Measurements from ENCODE around the gene SLC4A5.

The SLC4A5 gene

DNA sequence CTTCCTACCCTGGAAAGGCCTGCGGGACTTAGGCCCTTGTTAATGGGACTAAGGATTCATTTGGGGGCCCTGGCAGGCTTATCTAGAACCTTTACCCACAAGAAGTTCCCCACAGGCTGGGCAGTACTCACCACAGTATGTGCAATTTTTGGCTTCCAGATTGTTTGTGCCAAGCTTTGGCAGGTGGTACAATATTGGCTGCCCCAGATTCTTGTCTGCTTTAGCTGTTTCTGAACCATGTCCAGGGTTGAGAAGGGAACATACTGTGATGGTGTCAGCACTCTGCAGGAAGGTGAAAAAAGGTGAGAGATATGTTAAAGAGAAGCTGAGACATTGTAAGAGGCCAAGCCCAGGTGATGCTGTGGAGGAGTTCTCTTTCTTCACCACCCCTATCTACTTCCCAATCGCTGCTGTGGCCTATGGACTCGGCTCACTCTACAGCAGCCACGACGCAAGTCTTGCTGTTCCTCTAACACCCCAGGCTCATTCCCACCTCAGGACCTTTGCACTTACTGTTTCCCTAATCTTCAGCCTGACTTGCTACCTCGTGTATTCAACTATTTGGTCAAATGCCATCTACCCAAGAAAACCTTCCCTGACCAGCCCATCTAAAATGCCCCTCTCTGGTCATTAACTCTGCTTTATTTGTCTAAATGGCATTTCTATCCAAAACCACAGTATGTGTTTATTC, 9.2 kb downstream of the SLC4A5 start:
- no peak overlapping the region for H3K4me3 ChIP-seq (ENCODE audit: low read length in 2 of 2)
- H2BK12ac ChIP-seq (ENCODE audit: low read length) = no peak overlapping the region
- H3K4me2 ChIP-seq (ENCODE audit: insufficient read depth, low read length, poor library complexity, severe bottlenecking) = no peak overlapping the region
- H3K9ac ChIP-seq (ENCODE audit: low read depth, low read length, poor library complexity) = no peak overlapping the region
- DNase-seq (ENCODE audit: low spot score) = no peak
- no peak overlapping the region for H3K23ac ChIP-seq (ENCODE audit: low read depth, low read length, poor library complexity)
- no peak overlapping the region for H4K8ac ChIP-seq (ENCODE audit: low read depth, low read length)
- no peak overlapping the region for H2BK5ac ChIP-seq (ENCODE audit: low read length)
- H3K4ac ChIP-seq (ENCODE audit: low read length) = no peak overlapping the region
- WGBS, 2 donors (ENCODE audit: extremely low coverage in 2 of 2, insufficient read length in 2 of 2, insufficient replicate concordance in 1 of 2) = no CpG with 5 or more reads among the region's 6 CpGs
- peaks cover 0 to 10% (median 0%) of the 10 kb centered on the region in 3 experiments for H3K27me3 ChIP-seq (ENCODE audit: control insufficient read depth in 3 of 3, insufficient read depth in 3 of 3, low read depth in 1 of 3, low read length in 3 of 3)
- H3K4me1 ChIP-seq (ENCODE audit: control insufficient read depth in 2 of 2, insufficient read depth in 1 of 2, low read depth in 1 of 2, low read length in 2 of 2) = no peaks in the 10 kb centered on the region
- H3K79me1 ChIP-seq (ENCODE audit: low read depth, low read length) = no peaks in the 10 kb centered on the region
- H4K91ac ChIP-seq (ENCODE audit: low read depth, low read length, poor library complexity) = no peak overlapping the region
- H2AFZ ChIP-seq (ENCODE audit: low read length) = no peak overlapping the region
- H3K18ac ChIP-seq (ENCODE audit: low read length) = no peak overlapping the region
- H3K9me3 ChIP-seq (replicated peaks in 1 of 2; ENCODE audit: control insufficient read depth in 2 of 2, insufficient read depth in 1 of 2, low read depth in 1 of 2, low read length in 2 of 2) = no peaks in the 10 kb centered on the region
- H3K36me3 ChIP-seq (replicated peaks in 1 of 2; ENCODE audit: control insufficient read depth in 2 of 2, insufficient read depth in 2 of 2, low read length in 2 of 2) = peaks cover 0 to 2% of the 10 kb centered on the region in 2 donors
- no peak overlapping the region for H3K14ac ChIP-seq (ENCODE audit: low read length)
- no peak overlapping the region for H3K27ac ChIP-seq (replicated peaks; ENCODE audit: low read length)
- no peak overlapping the region for H2BK120ac ChIP-seq (ENCODE audit: low read depth, low read length)
- H2AK5ac ChIP-seq (ENCODE audit: low read depth, low read length) = no peak overlapping the region
- H2BK15ac ChIP-seq (ENCODE audit: low read length) = no peak overlapping the region

DNA sequence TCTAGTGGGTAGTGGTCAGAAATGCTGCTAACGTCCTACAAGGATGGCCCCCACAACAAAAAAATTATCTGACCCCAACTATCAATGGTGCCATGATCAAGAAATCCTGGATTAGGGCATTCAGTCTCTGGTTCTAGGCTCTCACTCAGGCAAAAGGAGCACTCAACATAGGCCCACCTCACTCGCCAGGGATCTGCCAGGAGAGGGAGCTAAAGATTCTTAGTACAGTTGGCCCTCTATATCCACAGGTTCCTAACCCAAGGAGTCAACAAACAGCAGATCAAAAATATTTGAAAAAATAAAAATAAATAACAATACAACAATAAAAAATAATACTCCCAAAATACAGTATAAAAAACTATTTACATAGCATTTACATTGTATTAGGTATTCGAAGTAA, 10.0 kb downstream of the SLC4A5 start:
- Histone ChIP-seq H3K4ac (ENCODE audit: low read length) (no peak overlapping the region), H2BK5ac (ENCODE audit: low read length) (no peak overlapping the region), H2BK15ac (ENCODE audit: low read length) (no peak overlapping the region), H3K4me1 (ENCODE audit: control insufficient read depth in 2 of 2, insufficient read depth in 1 of 2, low read depth in 1 of 2, low read length in 2 of 2) (peaks cover 0 to 2% of the 10 kb centered on the region in 2 donors), H3K9ac (ENCODE audit: low read depth, low read length, poor library complexity) (no peak overlapping the region), H2BK120ac (ENCODE audit: low read depth, low read length) (no peak overlapping the region), H4K91ac (ENCODE audit: low read depth, low read length, poor library complexity) (no peak overlapping the region), H4K8ac (ENCODE audit: low read depth, low read length) (no peak overlapping the region), H3K18ac (ENCODE audit: low read length) (no peak overlapping the region), H2AFZ (ENCODE audit: low read length) (no peak overlapping the region), H3K27ac (replicated peaks; ENCODE audit: low read length) (no peak overlapping the region), H2AK5ac (ENCODE audit: low read depth, low read length) (no peak overlapping the region), H3K27me3 (ENCODE audit: control insufficient read depth in 3 of 3, insufficient read depth in 3 of 3, low read depth in 1 of 3, low read length in 3 of 3) (peaks cover 0 to 10% (median 0%) of the 10 kb centered on the region in 3 experiments), H3K79me1 (ENCODE audit: low read depth, low read length) (no peaks in the 10 kb centered on the region), H3K36me3 (replicated peaks in 1 of 2; ENCODE audit: control insufficient read depth in 2 of 2, insufficient read depth in 2 of 2, low read length in 2 of 2) (peaks cover 0 to 2% of the 10 kb centered on the region in 2 donors), H3K23ac (ENCODE audit: low read depth, low read length, poor library complexity) (no peak overlapping the region), H3K4me2 (ENCODE audit: insufficient read depth, low read length, poor library complexity, severe bottlenecking) (no peak overlapping the region), H2BK12ac (ENCODE audit: low read length) (no peak overlapping the region), H3K9me3 (replicated peaks in 1 of 2; ENCODE audit: control insufficient read depth in 2 of 2, insufficient read depth in 1 of 2, low read depth in 1 of 2, low read length in 2 of 2) (no peaks in the 10 kb centered on the region), H3K14ac (ENCODE audit: low read length) (no peak overlapping the region), H3K4me3 (ENCODE audit: low read length in 2 of 2) (no peak overlapping the region)
- DNase-seq (ENCODE audit: low spot score) = no peak
- WGBS, 2 donors (ENCODE audit: extremely low coverage in 2 of 2, insufficient read length in 2 of 2, insufficient replicate concordance in 1 of 2) = no CpG with 5 or more reads among the region's 3 CpGs

DNA sequence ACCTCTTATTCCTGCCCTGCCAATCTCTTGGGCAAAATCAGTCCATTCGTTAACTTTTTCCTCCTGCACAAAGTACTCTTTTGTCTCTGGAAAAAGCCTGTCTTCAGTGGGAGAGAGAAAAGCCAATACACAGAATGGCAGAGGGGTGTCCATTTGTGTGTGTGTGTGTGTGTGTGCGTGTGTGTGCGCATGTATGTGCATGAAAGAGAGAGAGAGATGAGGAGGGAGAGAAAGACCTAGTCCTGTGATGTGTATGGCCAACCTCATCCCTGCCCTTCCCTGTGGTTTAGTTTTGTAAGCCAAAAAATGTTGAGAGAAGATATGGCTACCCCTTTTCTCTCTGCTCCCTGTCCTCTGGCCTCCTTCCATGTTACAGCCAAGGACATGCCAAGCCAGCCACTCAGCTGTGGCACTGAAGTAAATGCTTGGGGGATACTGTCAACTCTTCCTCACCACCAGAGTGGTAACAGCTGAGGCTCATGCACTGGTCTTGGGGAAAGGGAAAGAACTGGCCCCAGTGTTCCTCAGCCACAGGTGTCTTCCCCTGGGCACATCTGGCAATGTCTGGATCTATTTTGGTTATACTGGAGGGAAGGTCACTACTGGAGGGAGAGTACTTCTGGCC, 10.6 kb downstream of the SLC4A5 start:
- no CpG with 5 or more reads among the region's 3 CpGs for WGBS, 2 donors (ENCODE audit: extremely low coverage in 2 of 2, insufficient read length in 2 of 2, insufficient replicate concordance in 1 of 2)
- H3K18ac ChIP-seq (ENCODE audit: low read length) = no peak overlapping the region
- H3K9me3 ChIP-seq (replicated peaks in 1 of 2; ENCODE audit: control insufficient read depth in 2 of 2, insufficient read depth in 1 of 2, low read depth in 1 of 2, low read length in 2 of 2) = no peaks in the 10 kb centered on the region
- H2BK5ac ChIP-seq (ENCODE audit: low read length) = no peak overlapping the region
- no peak overlapping the region for H3K23ac ChIP-seq (ENCODE audit: low read depth, low read length, poor library complexity)
- peaks cover 0 to 7% (median 0%) of the 10 kb centered on the region in 3 experiments for H3K27me3 ChIP-seq (ENCODE audit: control insufficient read depth in 3 of 3, insufficient read depth in 3 of 3, low read depth in 1 of 3, low read length in 3 of 3)
- no peak overlapping the region for H2AK5ac ChIP-seq (ENCODE audit: low read depth, low read length)
- H3K4me2 ChIP-seq (ENCODE audit: insufficient read depth, low read length, poor library complexity, severe bottlenecking) = no peak overlapping the region
- peaks cover 2 to 5% of the 10 kb centered on the region in 2 donors for H3K4me1 ChIP-seq (ENCODE audit: control insufficient read depth in 2 of 2, insufficient read depth in 1 of 2, low read depth in 1 of 2, low read length in 2 of 2)
- no peak overlapping the region for H3K27ac ChIP-seq (replicated peaks; ENCODE audit: low read length)
- H2BK15ac ChIP-seq (ENCODE audit: low read length) = no peak overlapping the region
- H3K36me3 ChIP-seq (replicated peaks in 1 of 2; ENCODE audit: control insufficient read depth in 2 of 2, insufficient read depth in 2 of 2, low read length in 2 of 2) = peaks cover 0 to 2% of the 10 kb centered on the region in 2 donors
- no peak overlapping the region for H3K4me3 ChIP-seq (ENCODE audit: low read length in 2 of 2)
- no peak overlapping the region for H2BK120ac ChIP-seq (ENCODE audit: low read depth, low read length)
- no peak overlapping the region for H4K8ac ChIP-seq (ENCODE audit: low read depth, low read length)
- H3K14ac ChIP-seq (ENCODE audit: low read length) = no peak overlapping the region
- H3K79me1 ChIP-seq (ENCODE audit: low read depth, low read length) = no peaks in the 10 kb centered on the region
- no peak overlapping the region for H3K9ac ChIP-seq (ENCODE audit: low read depth, low read length, poor library complexity)
- no peak overlapping the region for H3K4ac ChIP-seq (ENCODE audit: low read length)
- no peak overlapping the region for H2BK12ac ChIP-seq (ENCODE audit: low read length)
- no peak overlapping the region for H4K91ac ChIP-seq (ENCODE audit: low read depth, low read length, poor library complexity)
- DNase-seq (ENCODE audit: low spot score) = no peak
- H2AFZ ChIP-seq (ENCODE audit: low read length) = no peak overlapping the region

DNA sequence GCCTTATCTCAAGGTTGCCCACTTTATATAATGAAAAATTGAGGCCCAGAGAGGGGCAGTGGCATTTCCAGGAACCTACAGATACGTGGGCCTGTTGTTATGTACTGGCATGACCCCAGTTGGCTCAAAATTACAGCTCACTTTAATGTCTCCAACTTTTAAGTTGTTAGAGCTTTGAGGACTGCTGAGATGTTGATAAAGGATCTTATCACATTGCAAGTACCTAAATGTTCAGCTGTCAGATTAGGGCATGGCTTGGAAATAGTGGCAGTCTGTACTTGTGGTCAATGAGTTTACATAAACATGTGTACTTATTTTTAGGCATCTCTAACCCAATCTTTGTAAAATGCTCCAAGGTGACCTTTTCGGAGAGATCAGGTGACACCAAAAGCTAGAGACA, 14.6 kb downstream of the SLC4A5 start:
- H4K91ac ChIP-seq (ENCODE audit: low read depth, low read length, poor library complexity) = no peak overlapping the region
- H3K14ac ChIP-seq (ENCODE audit: low read length) = no peak overlapping the region
- H2AK5ac ChIP-seq (ENCODE audit: low read depth, low read length) = no peak overlapping the region
- no peak overlapping the region for H3K9ac ChIP-seq (ENCODE audit: low read depth, low read length, poor library complexity)
- H3K4me1 ChIP-seq (ENCODE audit: control insufficient read depth in 2 of 2, insufficient read depth in 1 of 2, low read depth in 1 of 2, low read length in 2 of 2) = peaks cover 2 to 10% of the 10 kb centered on the region in 2 donors
- no peak overlapping the region for H3K18ac ChIP-seq (ENCODE audit: low read length)
- no peak overlapping the region for H3K23ac ChIP-seq (ENCODE audit: low read depth, low read length, poor library complexity)
- no peaks in the 10 kb centered on the region for H3K27me3 ChIP-seq (ENCODE audit: control insufficient read depth in 3 of 3, insufficient read depth in 3 of 3, low read depth in 1 of 3, low read length in 3 of 3)
- H2BK5ac ChIP-seq (ENCODE audit: low read length) = no peak overlapping the region
- no peak overlapping the region for H2AFZ ChIP-seq (ENCODE audit: low read length)
- DNase-seq (ENCODE audit: low spot score) = no peak
- H3K27ac ChIP-seq (replicated peaks; ENCODE audit: low read length) = no peak overlapping the region
- H2BK15ac ChIP-seq (ENCODE audit: low read length) = no peak overlapping the region
- no peak overlapping the region for H3K4me2 ChIP-seq (ENCODE audit: insufficient read depth, low read length, poor library complexity, severe bottlenecking)
- peaks cover 0 to 2% of the 10 kb centered on the region in 2 donors for H3K36me3 ChIP-seq (replicated peaks in 1 of 2; ENCODE audit: control insufficient read depth in 2 of 2, insufficient read depth in 2 of 2, low read length in 2 of 2)
- peaks cover 0 to 2% of the 10 kb centered on the region in 2 donors for H3K9me3 ChIP-seq (replicated peaks in 1 of 2; ENCODE audit: control insufficient read depth in 2 of 2, insufficient read depth in 1 of 2, low read depth in 1 of 2, low read length in 2 of 2)
- no peak overlapping the region for H4K8ac ChIP-seq (ENCODE audit: low read depth, low read length)
- no peak overlapping the region for H2BK12ac ChIP-seq (ENCODE audit: low read length)
- H3K4ac ChIP-seq (ENCODE audit: low read length) = no peak overlapping the region
- no peak overlapping the region for H2BK120ac ChIP-seq (ENCODE audit: low read depth, low read length)
- no peaks in the 10 kb centered on the region for H3K79me1 ChIP-seq (ENCODE audit: low read depth, low read length)
- no peak overlapping the region for H3K4me3 ChIP-seq (ENCODE audit: low read length in 2 of 2)
- WGBS, 2 donors (ENCODE audit: extremely low coverage in 2 of 2, insufficient read length in 2 of 2, insufficient replicate concordance in 1 of 2) = no CpG with 5 or more reads among the region's 2 CpGs
